Spleen (tissue), 7 donors: ENCODE results near the gene SNCG.
"Not testable (repeated sequence)": the region's sequence is repeated elsewhere in the genome, so short reads cannot be mapped to it uniquely, and the experiment has no call there.

Experiments used
- CTCF ChIP-seq, 11 experiments: fragments of 200-600 bp in 7 of 11; fragments of 450-650 bp in 4 of 11; sonication (generic) in 4 of 11; IDR thresholded peaks in 8 of 11; conservative IDR thresholded peaks in 3 of 11; 1 replicate in 7 of 11; 2 replicates in 4 of 11; pipeline versions ENCODE4 v1.4.0 to v1.8.0; 2016 to 2021; ENCODE audit warnings: antibody characterized with exemption in 11 of 11, inconsistent platforms in 4 of 11, mild to moderate bottlenecking in 1 of 11
- POLR2A ChIP-seq, 3 donors: fragments of 450-650 bp; IDR thresholded peaks; one replicate each; pipeline ENCODE4 v1.5.1; 2017; ENCODE audit warnings: antibody characterized with exemption in 3 of 3, mild to moderate bottlenecking in 1 of 3
- donor health status: DM: no; HTN: no; CAD: no; lungs with moderate emphysema.
- donor health status: DM: no; HTN: no; CAD: no.
- donor health status: DM: no; HTN: no; CAD: no.

DNA sequence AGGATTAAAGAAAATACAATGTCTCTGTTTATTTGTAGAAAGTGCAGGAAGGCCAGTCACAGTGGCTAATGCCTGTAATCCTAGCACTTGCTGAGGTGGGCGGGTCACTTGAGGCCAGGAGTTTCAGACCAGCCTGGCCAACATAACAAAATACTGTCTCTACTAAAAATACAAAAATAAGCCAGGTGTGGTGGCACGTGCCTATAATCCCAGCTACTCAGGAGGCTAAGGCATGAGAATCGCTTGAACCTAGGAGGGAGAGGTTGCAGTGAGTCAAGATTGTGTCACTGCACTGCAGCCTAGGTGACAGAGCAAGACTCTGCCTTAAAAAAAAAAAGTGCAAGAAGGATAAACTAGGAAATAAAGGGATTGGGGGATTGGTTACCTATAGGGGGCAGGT lies 20.1 kb downstream of the SNCG start:
- TF ChIP-seq POLR2A (IDR thresholded peaks at IDR 0.05); CTCF (IDR thresholded peaks at IDR 0.05 in 8 of 11, conservative IDR thresholded peaks at IDR 0.05 in 3 of 11): not testable (repeated sequence)
